Ishikawa (cell line): ENCODE measurements around the gene SLC9A1.

ENCODE experiments used
- CEBPB ChIP-seq: IDR thresholded peaks from 2 replicates; pipeline ENCODE4 v1.6.1; 2012
- EP300 ChIP-seq: IDR thresholded peaks from 2 replicates; pipeline ENCODE4 v1.6.1; 2012; ENCODE audit warnings: borderline replicate concordance
- FOXM1 ChIP-seq: IDR thresholded peaks from 2 replicates; pipeline ENCODE4 v1.6.1; 2012; ENCODE audit warnings: low read depth, borderline replicate concordance
- MAX ChIP-seq: IDR thresholded peaks from 2 replicates; pipeline ENCODE4 v1.6.1; 2012
- RAD21 ChIP-seq: IDR thresholded peaks from 2 replicates; pipeline ENCODE4 v1.6.1; 2012; ENCODE audit warnings: low read depth
- REST ChIP-seq: IDR thresholded peaks from 2 replicates; pipeline ENCODE4 v1.6.1; 2012; ENCODE audit warnings: low read depth, mild to moderate bottlenecking
- USF1 ChIP-seq: IDR thresholded peaks from 2 replicates; pipeline ENCODE4 v1.6.1; 2012

- TF ChIP-seq RAD21 (no peak), USF1 (no peak), FOXM1 (no peak), CEBPB (no peak), REST (no peak), MAX (no peak), EP300 (no peak)
Measured at GRCh38 chr1:27114546-27114945, 40.4 kb downstream of the SLC9A1 start.
